HCT116 (cell line): ENCODE data around the gene KIAA1671. TPM values are rescaled to one million over a fixed set of nuclear protein-coding genes. Genes with fewer than 3 reads are reported as not detected.

Experiments
- ATAC-seq: fragments of 200-7000 bp; cut with Tn5 transposase; 2 replicates; pipeline ENCODE4 v1.9.1; 2020; ENCODE audit warnings: mild to moderate bottlenecking, moderate library complexity
- BruUV-seq: library from RNA; stranded (reverse); fragments of 400-500 nt; replicated peaks from 2 replicates; lab custom pipeline; 2021; lab: Mats Ljungman, UMichigan
- CTCF ChIA-PET: fragments of 300-600 bp; sonication (Branson Sonifier 250); formaldehyde crosslinking; loops from one replicate; lab custom pipeline; 2021; ENCODE audit warnings: antibody characterized with exemption; lab: Charles Lee
- POLR2A ChIA-PET: fragments of 300-600, 350-600 bp; sonication (Branson Sonifier 250); formaldehyde crosslinking; loops from one replicate; lab custom pipeline; 2021; ENCODE audit warnings: antibody characterized with exemption; lab: Charles Lee
- RAD21 ChIA-PET, 2 experiments: fragments of 300-600 bp; sonication (Branson Sonifier 250); formaldehyde crosslinking; loops; one replicate each; lab custom pipeline; 2023; ENCODE audit warnings: low total read pairs in 2 of 2; ENCODE audit not compliant: uncharacterized antibody in 2 of 2, unreplicated experiment in 2 of 2, low non-redundant PET in 1 of 2; lab: Charles Lee
- DNase-seq: peaks from one replicate; pipeline ENCODE4 v3.0.0-alpha.2; 2010; ENCODE audit warnings: low read depth, low spot score
- H2AFZ ChIP-seq: fragments of 200-600 bp; shearing (Covaris generic), sonication (generic); 2 replicates; pipeline ENCODE4 v1.6.1; 2017; ENCODE audit warnings: low read depth, mixed run types, mixed read lengths, antibody characterized with exemption, low read length; ENCODE audit not compliant: poor library complexity, severe bottlenecking
- H3K27ac ChIP-seq: 2 replicates; pipeline ENCODE4 v1.5.1; 2012; ENCODE audit warnings: low read depth, low read length
- H3K27me3 ChIP-seq: fragments of 200-600 bp; sonication (generic); 2 replicates; pipeline ENCODE4 v1.6.1; 2016; ENCODE audit warnings: mixed run types, low read length, mixed read lengths; ENCODE audit not compliant: insufficient read depth
- H3K36me3 ChIP-seq, 2 experiments: fragments of 200-500 bp in 1 of 2; fragments of 200-600 bp in 1 of 2; sonication (Bioruptor generic) in 1 of 2; sonication (generic) in 1 of 2; 2 replicates each; pipeline versions ENCODE4 v1.5.1 to v1.6.1; 2014 to 2016; ENCODE audit warnings: low read length in 2 of 2, inconsistent platforms in 1 of 2, mixed read lengths in 1 of 2, mixed run types in 1 of 2; ENCODE audit not compliant: insufficient read depth in 2 of 2, control insufficient read depth in 1 of 2
- H3K4me1 ChIP-seq, 2 experiments: fragments of 200-600 bp in 1 of 2; sonication (generic) in 1 of 2; 2 replicates each; pipeline versions ENCODE4 v1.5.1 to v1.6.1; 2012 to 2017; ENCODE audit warnings: low read length in 2 of 2, inconsistent platforms in 1 of 2, mild to moderate bottlenecking in 1 of 2, mixed read lengths in 1 of 2, mixed run types in 1 of 2, moderate library complexity in 1 of 2; ENCODE audit not compliant: insufficient read depth in 2 of 2, control insufficient read depth in 1 of 2
- H3K4me2 ChIP-seq: fragments of 200-600 bp; sonication (generic); 2 replicates; pipeline ENCODE4 v1.6.1; 2017; ENCODE audit warnings: mixed run types, low read length, mixed read lengths
- H3K4me3 ChIP-seq, 2 experiments: fragments of 200-600 bp in 1 of 2; sonication (generic) in 1 of 2; replicated peaks in 1 of 2; 2 replicates each; pipeline ENCODE4 v1.5.1; 2011 to 2016; ENCODE audit warnings: low read length in 2 of 2, control low read depth in 1 of 2, low read depth in 1 of 2, mild to moderate bottlenecking in 1 of 2, mixed read lengths in 1 of 2, mixed run types in 1 of 2
- H3K79me2 ChIP-seq: fragments of 200-600 bp; sonication (generic); 2 replicates; pipeline ENCODE4 v1.6.1; 2017; ENCODE audit warnings: mild to moderate bottlenecking, mixed run types, low read length, moderate library complexity, mixed read lengths; ENCODE audit not compliant: insufficient read depth
- H3K9ac ChIP-seq: fragments of 200-600 bp; sonication (generic); 2 replicates; pipeline ENCODE4 v1.6.1; 2016; ENCODE audit warnings: low read length, mixed read lengths
- H3K9me2 ChIP-seq: fragments of 200-600 bp; sonication (generic), shearing (Covaris generic); 2 replicates; pipeline ENCODE4 v1.6.1; 2017; ENCODE audit warnings: mixed run types, mild to moderate bottlenecking, moderate library complexity; ENCODE audit not compliant: insufficient read depth
- H3K9me3 ChIP-seq, 2 experiments: fragments of 200-500 bp in 1 of 2; fragments of 200-600 bp in 1 of 2; sonication (Bioruptor generic) in 1 of 2; sonication (generic) in 1 of 2; 2 replicates each; pipeline ENCODE4 v1.6.1; 2014 to 2017; ENCODE audit warnings: low read length in 2 of 2, mixed read lengths in 2 of 2, inconsistent platforms in 1 of 2, low read depth in 1 of 2, mild to moderate bottlenecking in 1 of 2, mixed run types in 1 of 2, moderate library complexity in 1 of 2; ENCODE audit not compliant: control insufficient read depth in 1 of 2, insufficient read depth in 1 of 2
- H4K20me1 ChIP-seq: fragments of 200-600 bp; sonication (generic), shearing (Covaris generic); 2 replicates; pipeline ENCODE4 v1.6.1; 2017; ENCODE audit warnings: mixed run types, mild to moderate bottlenecking, moderate library complexity; ENCODE audit not compliant: insufficient read depth
- CEBPB ChIP-seq: IDR thresholded peaks from 2 replicates; pipeline ENCODE4 v1.6.1; 2012; ENCODE audit warnings: low read depth
- EGR1 ChIP-seq: IDR thresholded peaks from 2 replicates; pipeline ENCODE4 v1.6.1; 2012; ENCODE audit warnings: low read depth
- ELF1 ChIP-seq: IDR thresholded peaks from 2 replicates; pipeline ENCODE4 v1.6.1; 2012; ENCODE audit warnings: low read depth, borderline replicate concordance
- EZH2 ChIP-seq: fragments of 200-600 bp; sonication (generic); IDR thresholded peaks from 2 replicates; pipeline ENCODE4 v1.6.1; 2017; ENCODE audit warnings: antibody characterized with exemption, mixed run types
- FOSL1 ChIP-seq: IDR thresholded peaks from 2 replicates; pipeline ENCODE4 v1.6.1; 2012; ENCODE audit warnings: low read depth
- POLR2A ChIP-seq: IDR thresholded peaks from 2 replicates; pipeline ENCODE4 v1.7.0; 2011; ENCODE audit warnings: borderline replicate concordance; ENCODE audit not compliant: insufficient read depth, insufficient read length; ENCODE audit errors: extremely low read depth
- POLR2AphosphoS5 ChIP-seq: IDR thresholded peaks from 2 replicates; pipeline ENCODE4 v1.6.1; 2011; ENCODE audit warnings: mild to moderate bottlenecking, low read depth, low read length, moderate library complexity
- RAD21 ChIP-seq: IDR thresholded peaks from 2 replicates; pipeline ENCODE4 v1.6.1; 2012; ENCODE audit warnings: low read depth, mild to moderate bottlenecking
- SIN3A ChIP-seq: IDR thresholded peaks from 2 replicates; pipeline ENCODE4 v1.6.1; 2012; ENCODE audit warnings: low read depth
- SRF ChIP-seq: IDR thresholded peaks from 2 replicates; pipeline ENCODE4 v1.6.1; 2012; ENCODE audit warnings: low read depth
- TCF7L2 ChIP-seq: IDR thresholded peaks from 2 replicates; pipeline ENCODE4 v1.7.0; 2011; ENCODE audit warnings: borderline replicate concordance, inconsistent platforms; ENCODE audit not compliant: insufficient read depth, insufficient read length; ENCODE audit errors: extremely low read depth
- ZFX ChIP-seq: fragments of 450-650 bp; IDR thresholded peaks from 2 replicates; pipeline ENCODE4 v1.6.1; 2017
- intact Hi-C: fragments of 100-400 bp; cut with micrococcal nuclease; formaldehyde crosslinking; loops from 2 replicates; pipeline ENCODE4 v1.10.0; 2022
- total RNA-seq: library from RNA; stranded (reverse); gene quantifications from one replicate; pipeline ENCODE4 v1.2.1, GENCODE V29; 2021; ENCODE audit not compliant: unreplicated experiment
- TF ChIP-seq, protein P1 (sequence below), 3 experiments: fragments of 200-600 bp in 1 of 3; sonication (generic) in 1 of 3; IDR thresholded peaks in 2 of 3; conservative IDR thresholded peaks in 1 of 3; 2 replicates each; pipeline ENCODE4 v1.5.1; 2012 to 2017; ENCODE audit warnings: low read depth in 2 of 3, low read length in 2 of 3, antibody characterized with exemption in 1 of 3, borderline replicate concordance in 1 of 3, control low read depth in 1 of 3, mild to moderate bottlenecking in 1 of 3, mixed read lengths in 1 of 3, mixed run types in 1 of 3, moderate library complexity in 1 of 3; ENCODE audit not compliant: insufficient read depth in 1 of 3
- TF ChIP-seq, protein P2 (sequence below): IDR thresholded peaks from 2 replicates; pipeline ENCODE4 v1.6.1; 2012
- TF ChIP-seq, protein P3 (sequence below): IDR thresholded peaks from 2 replicates; pipeline ENCODE4 v1.6.1; 2012
- TF ChIP-seq, protein P4 (sequence below): IDR thresholded peaks from 2 replicates; pipeline ENCODE4 v1.6.1; 2011; ENCODE audit warnings: mild to moderate bottlenecking, low read length, moderate library complexity; ENCODE audit not compliant: insufficient replicate concordance; ENCODE audit errors: extremely low read depth
- TF ChIP-seq, protein P5 (sequence below): IDR thresholded peaks from 2 replicates; pipeline ENCODE4 v1.6.1; 2012; ENCODE audit warnings: low read depth

The KIAA1671 gene
- total RNA-seq, 1 experiment from 2014 or later = 36.8 TPM

DNA sequence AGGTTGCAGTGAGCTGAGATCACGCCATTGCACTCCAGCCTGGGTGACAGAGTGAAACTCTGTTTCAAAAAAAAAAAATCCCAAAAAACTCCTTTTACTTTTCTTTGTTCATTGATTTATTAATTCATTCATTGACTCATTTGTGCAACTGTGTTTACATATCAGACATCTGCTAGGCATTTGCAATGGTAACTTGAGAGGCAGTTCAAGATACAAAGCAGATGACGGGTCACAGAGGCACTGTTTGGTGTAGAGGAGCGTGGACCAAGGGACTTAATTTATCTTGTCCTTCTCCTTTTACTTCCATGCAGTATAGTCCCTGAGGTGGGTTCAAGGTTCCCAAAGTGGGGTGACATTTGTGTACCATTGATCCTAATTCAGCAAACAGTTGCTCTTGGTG lies 71.4 kb downstream of the KIAA1671 start (continued):
- TF ChIP-seq, protein P1, sequence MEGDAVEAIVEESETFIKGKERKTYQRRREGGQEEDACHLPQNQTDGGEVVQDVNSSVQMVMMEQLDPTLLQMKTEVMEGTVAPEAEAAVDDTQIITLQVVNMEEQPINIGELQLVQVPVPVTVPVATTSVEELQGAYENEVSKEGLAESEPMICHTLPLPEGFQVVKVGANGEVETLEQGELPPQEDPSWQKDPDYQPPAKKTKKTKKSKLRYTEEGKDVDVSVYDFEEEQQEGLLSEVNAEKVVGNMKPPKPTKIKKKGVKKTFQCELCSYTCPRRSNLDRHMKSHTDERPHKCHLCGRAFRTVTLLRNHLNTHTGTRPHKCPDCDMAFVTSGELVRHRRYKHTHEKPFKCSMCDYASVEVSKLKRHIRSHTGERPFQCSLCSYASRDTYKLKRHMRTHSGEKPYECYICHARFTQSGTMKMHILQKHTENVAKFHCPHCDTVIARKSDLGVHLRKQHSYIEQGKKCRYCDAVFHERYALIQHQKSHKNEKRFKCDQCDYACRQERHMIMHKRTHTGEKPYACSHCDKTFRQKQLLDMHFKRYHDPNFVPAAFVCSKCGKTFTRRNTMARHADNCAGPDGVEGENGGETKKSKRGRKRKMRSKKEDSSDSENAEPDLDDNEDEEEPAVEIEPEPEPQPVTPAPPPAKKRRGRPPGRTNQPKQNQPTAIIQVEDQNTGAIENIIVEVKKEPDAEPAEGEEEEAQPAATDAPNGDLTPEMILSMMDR (IDR thresholded peaks at IDR 0.05 in 2 of 3, conservative IDR thresholded peaks at IDR 0.05 in 1 of 3; ENCODE audit: borderline replicate concordance in 1 of 3, insufficient read depth in 1 of 3, low read depth in 2 of 3, low read length in 2 of 3) = no peak
- TF ChIP-seq CEBPB (no peak), ZFX (no peak), SIN3A (no peak), ELF1 (no peak), EZH2 (no peak), EGR1 (no peak)
- TF ChIP-seq, protein P2, sequence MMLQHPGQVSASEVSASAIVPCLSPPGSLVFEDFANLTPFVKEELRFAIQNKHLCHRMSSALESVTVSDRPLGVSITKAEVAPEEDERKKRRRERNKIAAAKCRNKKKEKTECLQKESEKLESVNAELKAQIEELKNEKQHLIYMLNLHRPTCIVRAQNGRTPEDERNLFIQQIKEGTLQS = no peak
- TF ChIP-seq, protein P3, sequence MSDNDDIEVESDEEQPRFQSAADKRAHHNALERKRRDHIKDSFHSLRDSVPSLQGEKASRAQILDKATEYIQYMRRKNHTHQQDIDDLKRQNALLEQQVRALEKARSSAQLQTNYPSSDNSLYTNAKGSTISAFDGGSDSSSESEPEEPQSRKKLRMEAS = no peak

DNA sequence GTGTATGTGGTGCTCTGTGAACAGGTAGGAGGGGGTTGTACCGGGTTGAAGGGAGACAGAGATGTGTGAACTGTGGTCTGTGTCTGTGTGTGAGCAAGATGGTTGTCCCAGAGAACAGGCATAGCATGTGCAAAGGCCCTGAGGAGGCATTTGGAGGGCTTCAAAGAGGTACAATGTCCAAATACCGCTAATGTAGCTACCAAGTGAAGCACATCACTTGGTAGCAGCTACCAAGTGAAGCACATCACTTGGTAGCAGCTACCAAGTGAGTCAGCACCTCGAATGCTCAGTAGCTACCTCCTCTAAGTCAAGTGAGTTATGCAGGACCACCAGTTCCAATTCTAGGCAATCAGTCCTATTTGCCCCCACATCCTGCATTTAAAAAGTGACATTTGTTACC lies 72.4 kb downstream of the KIAA1671 start:
- Histone ChIP-seq H3K36me3 (peaks cover 4 to 11% of the 10 kb centered on the region in 2 experiments; a peak in 2 of 4 replicates), H2AFZ (no peak overlapping the region), H3K4me1 (peaks cover 24 to 33% of the 10 kb centered on the region in 2 experiments), H4K20me1 (no peaks in the 10 kb centered on the region), H3K4me3 (no peak overlapping the region), H3K9me3 (no peaks in the 10 kb centered on the region), H3K27me3 (no peaks in the 10 kb centered on the region), H3K9me2 (no peaks in the 10 kb centered on the region), H3K4me2 (no peak overlapping the region), H3K27ac (no peak overlapping the region), H3K9ac (no peak overlapping the region), H3K79me2 (peaks cover 12% of the 10 kb centered on the region; the same call in 1 of the 2 replicates)
- DNase-seq = no peak
- ChIA-PET RAD21 (no interaction called here), CTCF (no interaction called here), POLR2A (no interaction called here)
- intact Hi-C loops = loop anchor here (5.0 kb wide), 1 partner anchor 73 kb away; the partner anchor contains the start of gene KIAA1671
- ATAC-seq = no peak
- TF ChIP-seq, protein P2 = no peak
- no peak for TF ChIP-seq POLR2A
- no peak for TF ChIP-seq TCF7L2
- TF ChIP-seq, protein P4, sequence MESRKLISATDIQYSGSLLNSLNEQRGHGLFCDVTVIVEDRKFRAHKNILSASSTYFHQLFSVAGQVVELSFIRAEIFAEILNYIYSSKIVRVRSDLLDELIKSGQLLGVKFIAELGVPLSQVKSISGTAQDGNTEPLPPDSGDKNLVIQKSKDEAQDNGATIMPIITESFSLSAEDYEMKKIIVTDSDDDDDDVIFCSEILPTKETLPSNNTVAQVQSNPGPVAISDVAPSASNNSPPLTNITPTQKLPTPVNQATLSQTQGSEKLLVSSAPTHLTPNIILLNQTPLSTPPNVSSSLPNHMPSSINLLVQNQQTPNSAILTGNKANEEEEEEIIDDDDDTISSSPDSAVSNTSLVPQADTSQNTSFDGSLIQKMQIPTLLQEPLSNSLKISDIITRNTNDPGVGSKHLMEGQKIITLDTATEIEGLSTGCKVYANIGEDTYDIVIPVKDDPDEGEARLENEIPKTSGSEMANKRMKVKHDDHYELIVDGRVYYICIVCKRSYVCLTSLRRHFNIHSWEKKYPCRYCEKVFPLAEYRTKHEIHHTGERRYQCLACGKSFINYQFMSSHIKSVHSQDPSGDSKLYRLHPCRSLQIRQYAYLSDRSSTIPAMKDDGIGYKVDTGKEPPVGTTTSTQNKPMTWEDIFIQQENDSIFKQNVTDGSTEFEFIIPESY = no peak
- no peak for TF ChIP-seq SRF
- TF ChIP-seq SIN3A = no peak
- no peak for TF ChIP-seq POLR2AphosphoS5
- TF ChIP-seq ZFX = no peak
- TF ChIP-seq, protein P3 = no peak
- no peak for TF ChIP-seq FOSL1
- TF ChIP-seq, protein P5, sequence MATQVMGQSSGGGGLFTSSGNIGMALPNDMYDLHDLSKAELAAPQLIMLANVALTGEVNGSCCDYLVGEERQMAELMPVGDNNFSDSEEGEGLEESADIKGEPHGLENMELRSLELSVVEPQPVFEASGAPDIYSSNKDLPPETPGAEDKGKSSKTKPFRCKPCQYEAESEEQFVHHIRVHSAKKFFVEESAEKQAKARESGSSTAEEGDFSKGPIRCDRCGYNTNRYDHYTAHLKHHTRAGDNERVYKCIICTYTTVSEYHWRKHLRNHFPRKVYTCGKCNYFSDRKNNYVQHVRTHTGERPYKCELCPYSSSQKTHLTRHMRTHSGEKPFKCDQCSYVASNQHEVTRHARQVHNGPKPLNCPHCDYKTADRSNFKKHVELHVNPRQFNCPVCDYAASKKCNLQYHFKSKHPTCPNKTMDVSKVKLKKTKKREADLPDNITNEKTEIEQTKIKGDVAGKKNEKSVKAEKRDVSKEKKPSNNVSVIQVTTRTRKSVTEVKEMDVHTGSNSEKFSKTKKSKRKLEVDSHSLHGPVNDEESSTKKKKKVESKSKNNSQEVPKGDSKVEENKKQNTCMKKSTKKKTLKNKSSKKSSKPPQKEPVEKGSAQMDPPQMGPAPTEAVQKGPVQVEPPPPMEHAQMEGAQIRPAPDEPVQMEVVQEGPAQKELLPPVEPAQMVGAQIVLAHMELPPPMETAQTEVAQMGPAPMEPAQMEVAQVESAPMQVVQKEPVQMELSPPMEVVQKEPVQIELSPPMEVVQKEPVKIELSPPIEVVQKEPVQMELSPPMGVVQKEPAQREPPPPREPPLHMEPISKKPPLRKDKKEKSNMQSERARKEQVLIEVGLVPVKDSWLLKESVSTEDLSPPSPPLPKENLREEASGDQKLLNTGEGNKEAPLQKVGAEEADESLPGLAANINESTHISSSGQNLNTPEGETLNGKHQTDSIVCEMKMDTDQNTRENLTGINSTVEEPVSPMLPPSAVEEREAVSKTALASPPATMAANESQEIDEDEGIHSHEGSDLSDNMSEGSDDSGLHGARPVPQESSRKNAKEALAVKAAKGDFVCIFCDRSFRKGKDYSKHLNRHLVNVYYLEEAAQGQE = no peak
- TF ChIP-seq RAD21 = no peak
- no TSS peak for BruUV-seq
